B cell (primary cell): Measurements from ENCODE around the gene AP3D1. TPM values are rescaled to one million over a fixed set of nuclear protein-coding genes. Genes with fewer than 3 reads are reported as not detected.
A peak's percentile ranks its signal among the peaks of the same experiment; 100 is the strongest.

Source experiments
- ATAC-seq: fragments of 200-7000 bp; cut with Tn5 transposase; one replicate; pipeline ENCODE4 v1.10.0; 2021; ENCODE audit warnings: low read depth, mild to moderate bottlenecking, moderate number of reproducible peaks, moderate library complexity
- CTCF ChIA-PET: fragments of 350-600 bp; sonication (Branson Sonifier 250); formaldehyde crosslinking; loops from one replicate; lab custom pipeline; 2021; ENCODE audit warnings: antibody characterized with exemption, inconsistent platforms; lab: Charles Lee
- POLR2A ChIA-PET: fragments of 350-600 bp; sonication (Branson Sonifier 250); formaldehyde crosslinking; loops from one replicate; lab custom pipeline; 2021; ENCODE audit warnings: antibody characterized with exemption; lab: Charles Lee
- DNase-seq: peaks from one replicate; pipeline ENCODE4 v3.0.0; 2013
- H2AFZ ChIP-seq: 2 replicates; pipeline ENCODE4 v1.6.1; 2012; ENCODE audit warnings: mild to moderate bottlenecking, low read depth, low read length; ENCODE audit not compliant: insufficient read depth, poor library complexity, severe bottlenecking
- H3K27ac ChIP-seq, 2 donors: 1 replicate in 1 of 2; 2 replicates in 1 of 2; pipeline ENCODE4 v1.5.1; 2012 to 2013; ENCODE audit warnings: low read length in 2 of 2, mild to moderate bottlenecking in 2 of 2, moderate library complexity in 1 of 2
- H3K27me3 ChIP-seq, 4 experiments: fragments of 200-600 bp in 1 of 4; sonication (generic) in 1 of 4; replicated peaks in 1 of 4; 1 replicate in 2 of 4; 2 replicates in 2 of 4; pipeline versions ENCODE4 v1.6.1 to v1.7.0; 2013 to 2016; ENCODE audit warnings: low read length in 3 of 4, mild to moderate bottlenecking in 2 of 4, mixed read lengths in 1 of 4, moderate library complexity in 1 of 4; ENCODE audit not compliant: insufficient read depth in 4 of 4, control insufficient read depth in 3 of 4; ENCODE audit errors: control extremely low read depth in 1 of 4
- H3K36me3 ChIP-seq, 2 experiments: replicated peaks in 1 of 2; 1 replicate in 1 of 2; 2 replicates in 1 of 2; pipeline versions ENCODE4 v1.6.1 to v1.7.1; 2013; ENCODE audit warnings: low read length in 1 of 2; ENCODE audit not compliant: insufficient read depth in 2 of 2, control insufficient read depth in 1 of 2; ENCODE audit errors: control extremely low read depth in 1 of 2, extremely low read depth in 1 of 2
- H3K4me1 ChIP-seq, 2 donors: fragments of 200-600 bp in 1 of 2; sonication (generic) in 1 of 2; 1 replicate in 1 of 2; 2 replicates in 1 of 2; pipeline versions ENCODE4 v1.5.1 to v1.6.1; 2013 to 2017; ENCODE audit warnings: low read length in 2 of 2; ENCODE audit not compliant: control insufficient read depth in 2 of 2, insufficient read depth in 2 of 2
- H3K4me2 ChIP-seq: replicated peaks from 2 replicates; pipeline ENCODE3; 2012; ENCODE audit warnings: mild to moderate bottlenecking, low read depth, low read length; ENCODE audit not compliant: poor library complexity, severe bottlenecking
- H3K4me3 ChIP-seq, 5 experiments: fragments of 200-600 bp in 1 of 5; sonication (generic) in 1 of 5; 1 replicate in 3 of 5; 2 replicates in 2 of 5; pipeline versions ENCODE4 v1.5.1 to v1.7.0; 2011 to 2016; ENCODE audit warnings: low read length in 4 of 5, mild to moderate bottlenecking in 4 of 5, low read depth in 2 of 5, control low read depth in 1 of 5, moderate library complexity in 1 of 5; ENCODE audit not compliant: insufficient read depth in 1 of 5; ENCODE audit errors: control extremely low read depth in 1 of 5, extremely low read depth in 1 of 5
- H3K79me2 ChIP-seq: fragments of 200-600 bp; sonication (generic); one replicate; pipeline ENCODE4 v1.6.0; 2016; ENCODE audit warnings: low read length; ENCODE audit not compliant: control insufficient read depth, insufficient read depth
- H3K9ac ChIP-seq: fragments of 200-600 bp; sonication (generic); 2 replicates; pipeline ENCODE4 v1.6.1; 2017; ENCODE audit warnings: mild to moderate bottlenecking, low read length, moderate library complexity
- H3K9me3 ChIP-seq, 3 donors: one replicate each; pipeline versions ENCODE4 v1.6.1 to v1.7.1; 2013; ENCODE audit warnings: low read length in 2 of 3; ENCODE audit not compliant: control insufficient read depth in 2 of 3, insufficient read depth in 1 of 3; ENCODE audit errors: control extremely low read depth in 1 of 3
- H4K20me1 ChIP-seq: 2 replicates; pipeline ENCODE4 v1.6.0; 2012; ENCODE audit warnings: mild to moderate bottlenecking, low read length; ENCODE audit not compliant: insufficient read depth, control insufficient read depth, poor library complexity, severe bottlenecking
- H3K27ac Mint-ChIP-seq: one replicate; pipeline ENCODE4 v1.8.0; 2021; ENCODE audit warnings: mixed read lengths
- H3K27me3 Mint-ChIP-seq: one replicate; pipeline ENCODE4 v1.8.0; 2021; ENCODE audit warnings: mixed read lengths
- H3K4me1 Mint-ChIP-seq: one replicate; pipeline ENCODE4 v1.8.0; 2021; ENCODE audit warnings: mixed read lengths
- H3K4me3 Mint-ChIP-seq: one replicate; pipeline ENCODE4 v1.8.0; 2021; ENCODE audit warnings: mixed read lengths
- H3K9me3 Mint-ChIP-seq: one replicate; pipeline ENCODE4 v1.8.0; 2022; ENCODE audit warnings: mixed read lengths; ENCODE audit not compliant: insufficient read depth
- EZH2 ChIP-seq: IDR thresholded peaks from 2 replicates; pipeline ENCODE4 v1.6.1; 2012; ENCODE audit warnings: borderline replicate concordance, low read depth, mild to moderate bottlenecking, moderate library complexity, low read length; ENCODE audit not compliant: insufficient read depth, poor library complexity, severe bottlenecking
- WGBS: methylation state at CpG from one replicate; pipeline ENCODE4 v1.1.5; 2013; ENCODE audit warnings: missing lambda C conversion rate; ENCODE audit not compliant: insufficient coverage; 5-methylcytosine and 5-hydroxymethylcytosine counted together
- intact Hi-C: fragments of 100-400 bp; cut with micrococcal nuclease; formaldehyde crosslinking; loops from one replicate; pipeline ENCODE4 v1.10.0; 2022
- polyA plus RNA-seq: library from polyadenylated mRNA; depleted of rRNA; stranded (reverse); fragments of >200 nt; gene quantifications from 2 replicates; pipeline ENCODE4 v1.2.3, GENCODE V29; 2012
- total RNA-seq, 2 donors: library from RNA; stranded (reverse); fragments of 120-200 nt in 1 of 2; gene quantifications; 1 replicate in 1 of 2; 2 replicates in 1 of 2; pipeline versions ENCODE4 v1.2.3 to v1.2.4, GENCODE V29; 2013 to 2022
- TF ChIP-seq, protein P1 (sequence below): fragments of 200-600 bp; IDR thresholded peaks from one replicate; pipeline ENCODE4 v1.8.0; 2022; ENCODE audit warnings: antibody characterized with exemption, mild to moderate bottlenecking

Gene AP3D1
- total and polyA plus RNA-seq, 2 donors (not counting 1 experiment from before 2014, with no cell fraction given), result 96.4 to 114 TPM

DNA sequence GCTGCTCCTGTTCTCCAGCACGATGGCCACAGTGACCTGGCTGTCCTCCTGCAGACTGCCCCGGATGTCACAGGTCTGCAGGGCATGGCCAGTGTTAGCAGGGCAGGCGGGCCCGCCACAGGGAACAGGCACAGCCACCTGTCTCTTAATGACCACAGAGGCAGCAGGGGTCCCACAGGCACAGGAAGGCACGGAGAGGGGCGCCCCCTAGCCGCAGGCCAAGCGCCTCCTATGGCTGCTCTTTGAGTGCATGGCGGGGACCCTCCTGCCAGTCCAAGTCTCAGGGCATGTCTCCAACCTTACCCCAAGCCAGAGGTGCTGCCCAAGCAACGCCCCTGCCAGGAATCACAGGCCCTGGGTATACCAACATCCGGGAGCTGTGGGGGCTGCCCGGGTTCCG lies 40.5 kb downstream of the AP3D1 start:
- Mint-ChIP-seq H3K27me3 (no peaks in the 10 kb centered on the region), H3K27ac (no peak overlapping the region)

More for the DNA sequence above, 40.5 kb downstream of the AP3D1 start:
- Histone ChIP-seq H3K4me3 (no peak overlapping the region), H3K79me2 (peaks cover 8% of the 10 kb centered on the region), H3K9me3 (peaks cover 0 to 3% (median 0%) of the 10 kb centered on the region in 3 donors), H3K27ac (no peak overlapping the region), H3K36me3 (peaks cover 0 to 84% of the 10 kb centered on the region in 2 experiments), H2AFZ (no peak overlapping the region), H3K4me1 (no peaks in the 10 kb centered on the region), H3K4me2 (no peak overlapping the region), H4K20me1 (peaks cover 12% of the 10 kb centered on the region), H3K27me3 (no peaks in the 10 kb centered on the region), H3K9ac (no peak overlapping the region)
- no peak overlapping the region for H3K4me3 Mint-ChIP-seq
- DNase-seq (no peak), ATAC-seq (no peak)
- POLR2A ChIA-PET, result interaction anchor here (0.6 kb wide), 2 partner anchors 131 to 209 kb away, joined by 3 read pairs; no protein-coding TSS in a partner anchor
- H3K4me1 Mint-ChIP-seq, result peaks cover 2% of the 10 kb centered on the region
- CTCF ChIA-PET, result interaction anchor here (0.9 to 1.5 kb wide), 5 partner anchors 21 to 213 kb away, joined by 3 to 6 read pairs (median 3); no protein-coding TSS in a partner anchor
- WGBS, result 93% methylated on average over 13 of the region's 13 CpGs
- intact Hi-C loops, result no loop called here
- TF ChIP-seq, protein P1, sequence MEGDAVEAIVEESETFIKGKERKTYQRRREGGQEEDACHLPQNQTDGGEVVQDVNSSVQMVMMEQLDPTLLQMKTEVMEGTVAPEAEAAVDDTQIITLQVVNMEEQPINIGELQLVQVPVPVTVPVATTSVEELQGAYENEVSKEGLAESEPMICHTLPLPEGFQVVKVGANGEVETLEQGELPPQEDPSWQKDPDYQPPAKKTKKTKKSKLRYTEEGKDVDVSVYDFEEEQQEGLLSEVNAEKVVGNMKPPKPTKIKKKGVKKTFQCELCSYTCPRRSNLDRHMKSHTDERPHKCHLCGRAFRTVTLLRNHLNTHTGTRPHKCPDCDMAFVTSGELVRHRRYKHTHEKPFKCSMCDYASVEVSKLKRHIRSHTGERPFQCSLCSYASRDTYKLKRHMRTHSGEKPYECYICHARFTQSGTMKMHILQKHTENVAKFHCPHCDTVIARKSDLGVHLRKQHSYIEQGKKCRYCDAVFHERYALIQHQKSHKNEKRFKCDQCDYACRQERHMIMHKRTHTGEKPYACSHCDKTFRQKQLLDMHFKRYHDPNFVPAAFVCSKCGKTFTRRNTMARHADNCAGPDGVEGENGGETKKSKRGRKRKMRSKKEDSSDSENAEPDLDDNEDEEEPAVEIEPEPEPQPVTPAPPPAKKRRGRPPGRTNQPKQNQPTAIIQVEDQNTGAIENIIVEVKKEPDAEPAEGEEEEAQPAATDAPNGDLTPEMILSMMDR, result peak; percentile 9
- TF ChIP-seq EZH2, result no peak
- no peaks in the 10 kb centered on the region for H3K9me3 Mint-ChIP-seq
